Measurements from ENCODE around the gene NUP214.

GRCh38 chr9:131090025-131090787 is 35.2 kb upstream of the NUP214 start:
- TF ChIP-seq CTCF (IDR thresholded peaks at IDR 0.05) = no peak
- no peak for TF ChIP-seq POLR2A (IDR thresholded peaks at IDR 0.05)

All from prostate gland (tissue), 2 donors.